Measurements from ENCODE around the gene DHX35.

DHX35 gene

DNA sequence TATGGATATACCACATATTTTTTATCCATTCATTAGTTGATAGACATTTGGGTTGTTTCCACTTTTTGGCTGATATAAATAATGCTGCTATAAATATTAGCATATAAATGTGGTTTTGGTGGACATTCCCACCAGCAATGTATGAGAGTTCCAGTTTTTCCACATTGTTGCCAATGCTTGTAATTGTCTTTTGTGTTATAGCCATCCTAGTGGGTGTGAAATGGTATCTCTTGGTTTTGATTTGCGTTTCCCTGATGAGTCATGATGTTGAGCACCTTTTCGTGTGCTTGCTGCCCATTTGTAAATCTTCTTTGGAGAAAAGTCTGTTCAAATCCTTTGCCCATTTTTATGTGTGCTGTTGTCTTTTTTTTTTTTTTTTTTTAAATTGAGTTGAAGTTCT, 54.4 kb downstream of the DHX35 start:
- TF ChIP-seq, protein P1, sequence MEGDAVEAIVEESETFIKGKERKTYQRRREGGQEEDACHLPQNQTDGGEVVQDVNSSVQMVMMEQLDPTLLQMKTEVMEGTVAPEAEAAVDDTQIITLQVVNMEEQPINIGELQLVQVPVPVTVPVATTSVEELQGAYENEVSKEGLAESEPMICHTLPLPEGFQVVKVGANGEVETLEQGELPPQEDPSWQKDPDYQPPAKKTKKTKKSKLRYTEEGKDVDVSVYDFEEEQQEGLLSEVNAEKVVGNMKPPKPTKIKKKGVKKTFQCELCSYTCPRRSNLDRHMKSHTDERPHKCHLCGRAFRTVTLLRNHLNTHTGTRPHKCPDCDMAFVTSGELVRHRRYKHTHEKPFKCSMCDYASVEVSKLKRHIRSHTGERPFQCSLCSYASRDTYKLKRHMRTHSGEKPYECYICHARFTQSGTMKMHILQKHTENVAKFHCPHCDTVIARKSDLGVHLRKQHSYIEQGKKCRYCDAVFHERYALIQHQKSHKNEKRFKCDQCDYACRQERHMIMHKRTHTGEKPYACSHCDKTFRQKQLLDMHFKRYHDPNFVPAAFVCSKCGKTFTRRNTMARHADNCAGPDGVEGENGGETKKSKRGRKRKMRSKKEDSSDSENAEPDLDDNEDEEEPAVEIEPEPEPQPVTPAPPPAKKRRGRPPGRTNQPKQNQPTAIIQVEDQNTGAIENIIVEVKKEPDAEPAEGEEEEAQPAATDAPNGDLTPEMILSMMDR (IDR thresholded peaks at IDR 0.05; ENCODE audit: borderline replicate concordance, control extremely low read depth, extremely low read depth, insufficient read depth, missing control alignments) = no peak
- in situ Hi-C loops (cut with MboI; ENCODE audit: low sequenced_read_pairs, unreplicated experiment) = no loop called here
- no peak for DNase-seq (ENCODE audit: low spot score)

- no peak for DNase-seq (ENCODE audit: low spot score)
- TF ChIP-seq, protein P1 (IDR thresholded peaks at IDR 0.05; ENCODE audit: borderline replicate concordance, control extremely low read depth, extremely low read depth, insufficient read depth, missing control alignments) = no peak
- in situ Hi-C loops (cut with MboI; ENCODE audit: low sequenced_read_pairs, unreplicated experiment) = no loop called here
Measured at GRCh38 chr20:39019027-39019426, 56.9 kb downstream of the DHX35 start.

DNA sequence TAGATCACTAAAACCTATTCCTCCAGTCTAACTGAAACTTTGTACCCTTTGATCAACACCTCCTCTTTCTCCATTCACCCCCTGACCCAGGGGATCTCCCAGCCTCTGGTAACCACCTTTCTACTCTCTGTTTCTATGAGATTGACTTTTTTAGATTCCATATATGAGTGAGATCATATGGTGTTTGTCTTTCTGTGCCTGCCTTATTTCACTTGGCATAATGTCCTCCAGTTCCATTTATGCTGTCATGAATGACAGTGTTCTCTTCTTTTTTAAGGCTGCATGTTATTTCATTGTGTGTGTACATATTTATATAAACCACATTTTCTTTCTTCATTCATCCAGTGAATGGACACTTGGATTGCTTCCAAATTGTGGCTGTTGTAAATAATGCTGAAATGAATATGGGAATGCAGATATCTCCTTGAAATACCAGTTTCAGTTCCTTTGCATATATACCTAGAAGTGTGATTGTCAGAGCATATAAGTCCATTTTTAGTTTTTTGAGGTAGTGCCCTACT, 57.7 kb downstream of the DHX35 start:
- no peak for DNase-seq (ENCODE audit: low spot score)
- in situ Hi-C loops (cut with MboI; ENCODE audit: low sequenced_read_pairs, unreplicated experiment) = no loop called here
- TF ChIP-seq, protein P1 (IDR thresholded peaks at IDR 0.05; ENCODE audit: borderline replicate concordance, control extremely low read depth, extremely low read depth, insufficient read depth, missing control alignments) = no peak

DNA sequence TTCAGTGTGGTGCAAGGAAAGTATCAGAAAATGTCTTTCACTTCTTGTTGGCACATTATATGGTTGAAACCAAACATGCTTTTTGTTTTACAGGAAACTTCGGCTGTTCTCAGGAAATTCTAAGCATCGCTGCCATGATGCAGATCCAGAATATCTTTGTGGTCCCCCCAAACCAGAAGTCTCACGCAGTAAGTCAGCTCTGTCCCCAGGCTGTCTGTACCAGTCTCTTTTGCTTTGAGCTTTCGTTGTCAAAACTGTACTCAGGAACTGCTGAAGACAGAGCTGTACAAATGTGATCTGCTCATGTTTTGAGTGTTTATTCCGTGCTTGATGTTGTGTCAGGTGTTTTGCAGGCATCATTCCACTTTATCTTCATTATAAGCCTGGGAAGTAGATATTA, 59.6 kb downstream of the DHX35 start:
- TF ChIP-seq, protein P1 (IDR thresholded peaks at IDR 0.05; ENCODE audit: borderline replicate concordance, control extremely low read depth, extremely low read depth, insufficient read depth, missing control alignments) = no peak
- in situ Hi-C loops (cut with MboI; ENCODE audit: low sequenced_read_pairs, unreplicated experiment) = no loop called here
- no peak for DNase-seq (ENCODE audit: low spot score)

DNA sequence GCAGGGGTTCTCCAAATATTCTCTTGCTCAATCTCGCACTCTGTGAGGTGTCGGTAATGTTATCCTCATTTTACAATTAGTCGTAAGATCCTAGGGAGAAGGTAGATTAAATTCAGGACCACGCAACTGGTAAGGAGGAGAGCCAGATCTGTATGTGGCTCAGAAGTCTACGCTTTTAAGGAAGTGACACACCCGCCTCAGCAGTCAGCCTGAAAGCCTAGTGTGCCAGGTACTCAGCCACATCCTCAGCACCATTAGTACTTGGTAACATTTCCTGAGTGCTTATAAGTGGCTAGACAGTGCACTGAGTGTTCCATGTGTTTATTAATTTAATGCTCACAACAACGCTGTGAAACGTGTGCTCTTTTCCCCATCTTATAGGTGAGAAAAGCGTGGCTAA, 63.7 kb downstream of the DHX35 start:
- no peak for DNase-seq (ENCODE audit: low spot score)
- TF ChIP-seq, protein P1 (IDR thresholded peaks at IDR 0.05; ENCODE audit: borderline replicate concordance, control extremely low read depth, extremely low read depth, insufficient read depth, missing control alignments) = no peak
- in situ Hi-C loops (cut with MboI; ENCODE audit: low sequenced_read_pairs, unreplicated experiment) = no loop called here

DNA sequence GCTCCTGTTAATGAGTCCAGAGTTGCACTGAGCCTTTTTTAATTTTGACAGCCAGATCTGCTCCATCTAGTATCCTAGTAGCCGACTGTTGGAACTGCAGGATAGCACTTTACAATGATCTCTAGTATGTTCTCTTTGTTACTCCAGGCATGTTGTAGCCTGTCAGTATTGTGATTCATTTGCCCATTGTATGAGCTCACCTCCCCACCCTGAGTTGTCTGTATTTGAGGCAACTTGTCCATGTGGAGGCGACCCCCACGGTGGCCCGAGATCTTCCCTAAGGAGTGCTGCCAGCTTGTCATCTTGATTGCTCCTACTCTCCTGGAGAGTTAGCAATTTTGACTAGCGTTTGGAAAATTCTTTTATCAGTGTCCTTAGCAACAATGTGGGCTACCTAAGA, 67.2 kb downstream of the DHX35 start:
- in situ Hi-C loops (cut with MboI; ENCODE audit: low sequenced_read_pairs, unreplicated experiment) = no loop called here
- no peak for DNase-seq (ENCODE audit: low spot score)
- TF ChIP-seq, protein P1 (IDR thresholded peaks at IDR 0.05; ENCODE audit: borderline replicate concordance, control extremely low read depth, extremely low read depth, insufficient read depth, missing control alignments) = no peak

DNA sequence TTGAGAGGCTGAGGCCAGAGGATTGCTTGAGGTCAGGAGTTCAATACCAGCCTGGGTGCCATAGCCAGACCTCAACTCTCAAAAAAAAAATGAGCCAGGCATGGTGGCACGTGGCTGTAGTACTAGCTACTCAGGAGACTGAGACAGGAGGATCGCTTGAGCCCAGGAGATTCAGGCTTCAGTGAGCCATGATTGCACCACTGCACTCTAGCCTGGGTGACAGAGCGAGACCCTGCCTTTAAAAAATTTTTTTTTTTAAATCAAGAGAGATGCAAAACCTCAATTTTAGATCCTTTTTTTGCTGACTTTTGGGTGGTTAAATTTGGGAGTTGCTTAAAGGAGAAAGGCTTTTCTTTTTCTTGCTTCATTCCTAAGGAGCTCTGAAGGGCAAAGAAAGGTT, 70.9 kb downstream of the DHX35 start:
- TF ChIP-seq, protein P1 (IDR thresholded peaks at IDR 0.05; ENCODE audit: borderline replicate concordance, control extremely low read depth, extremely low read depth, insufficient read depth, missing control alignments) = no peak
- in situ Hi-C loops (cut with MboI; ENCODE audit: low sequenced_read_pairs, unreplicated experiment) = no loop called here
- DNase-seq (ENCODE audit: low spot score) = no peak

Measured in GM13976 (cell line).